GM12875 (cell line): ENCODE data around the gene HOXC6.

Source experiments
- H3K4me3 ChIP-seq: one replicate; pipeline ENCODE4 v1.5.1; 2011; ENCODE audit warnings: low read depth, low read length, control low read depth
- TF ChIP-seq, protein P1 (sequence below): IDR thresholded peaks from 2 replicates; pipeline ENCODE4 v1.5.1; 2011; ENCODE audit warnings: low read depth, mild to moderate bottlenecking, control low read depth, inconsistent platforms, low read length, moderate library complexity, borderline replicate concordance; ENCODE audit not compliant: insufficient read depth

HOXC6 gene

DNA sequence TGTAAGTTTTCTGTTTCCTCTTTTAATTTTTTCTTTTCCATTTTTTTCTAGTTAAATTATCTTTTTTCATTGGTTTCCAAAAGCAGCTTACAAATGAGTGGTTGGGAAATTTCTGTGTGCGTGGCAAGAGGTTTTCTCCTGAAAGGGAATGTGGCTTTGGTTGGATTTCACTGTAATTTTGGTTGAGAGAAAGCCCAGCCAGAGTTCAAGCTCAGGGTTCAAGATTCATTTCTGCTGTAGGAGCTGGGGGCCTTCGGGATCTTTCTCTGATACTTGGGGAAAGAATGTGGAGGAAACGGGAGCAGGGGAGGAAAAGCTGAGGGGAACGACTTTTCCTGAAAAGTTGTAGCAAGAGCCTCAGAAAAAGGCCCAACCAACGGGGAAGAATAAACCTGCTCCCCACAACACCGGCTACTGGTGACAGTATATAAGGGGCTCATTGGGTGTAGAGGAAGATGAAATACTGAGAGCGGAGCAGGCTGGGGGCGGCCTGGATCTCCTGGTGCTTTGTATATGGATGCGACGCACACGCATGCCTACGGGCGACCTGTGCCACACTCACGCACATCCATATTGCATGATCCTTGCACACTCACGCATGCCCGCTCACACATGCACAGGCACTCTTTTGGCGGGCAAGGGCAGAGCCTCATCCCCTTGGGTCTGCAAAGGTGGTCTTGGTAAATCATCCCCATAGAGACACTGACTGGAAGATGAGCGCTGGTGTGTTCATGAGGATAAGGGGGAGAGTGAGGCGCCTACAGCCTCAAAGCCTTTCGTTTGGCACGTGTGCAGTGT lies 41.4 kb upstream of the HOXC6 start:
- no peak overlapping the region for H3K4me3 ChIP-seq
- TF ChIP-seq, protein P1, sequence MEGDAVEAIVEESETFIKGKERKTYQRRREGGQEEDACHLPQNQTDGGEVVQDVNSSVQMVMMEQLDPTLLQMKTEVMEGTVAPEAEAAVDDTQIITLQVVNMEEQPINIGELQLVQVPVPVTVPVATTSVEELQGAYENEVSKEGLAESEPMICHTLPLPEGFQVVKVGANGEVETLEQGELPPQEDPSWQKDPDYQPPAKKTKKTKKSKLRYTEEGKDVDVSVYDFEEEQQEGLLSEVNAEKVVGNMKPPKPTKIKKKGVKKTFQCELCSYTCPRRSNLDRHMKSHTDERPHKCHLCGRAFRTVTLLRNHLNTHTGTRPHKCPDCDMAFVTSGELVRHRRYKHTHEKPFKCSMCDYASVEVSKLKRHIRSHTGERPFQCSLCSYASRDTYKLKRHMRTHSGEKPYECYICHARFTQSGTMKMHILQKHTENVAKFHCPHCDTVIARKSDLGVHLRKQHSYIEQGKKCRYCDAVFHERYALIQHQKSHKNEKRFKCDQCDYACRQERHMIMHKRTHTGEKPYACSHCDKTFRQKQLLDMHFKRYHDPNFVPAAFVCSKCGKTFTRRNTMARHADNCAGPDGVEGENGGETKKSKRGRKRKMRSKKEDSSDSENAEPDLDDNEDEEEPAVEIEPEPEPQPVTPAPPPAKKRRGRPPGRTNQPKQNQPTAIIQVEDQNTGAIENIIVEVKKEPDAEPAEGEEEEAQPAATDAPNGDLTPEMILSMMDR: no peak

DNA sequence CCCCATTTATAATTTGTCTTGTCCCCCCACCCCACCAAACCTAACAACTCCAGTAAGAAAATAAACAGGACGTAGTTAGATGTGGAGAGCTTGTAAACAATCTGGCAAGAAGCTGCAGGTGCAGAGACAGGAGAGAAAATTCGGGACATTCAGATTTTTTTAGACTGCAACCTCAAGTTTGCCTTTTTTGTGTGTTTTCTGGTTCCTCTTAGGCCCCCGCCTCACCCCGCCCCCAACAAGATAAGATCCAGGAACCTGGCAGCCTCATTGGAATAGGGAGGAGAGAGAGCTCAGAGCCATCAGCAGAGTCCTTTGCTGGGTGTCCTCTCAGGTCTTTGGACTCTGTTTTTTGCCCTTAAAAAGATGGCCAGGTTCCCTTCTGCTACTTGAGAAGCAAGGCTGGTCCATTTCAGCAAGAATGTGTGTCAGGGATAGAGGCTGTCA lies 40.4 kb upstream of the HOXC6 start:
- H3K4me3 ChIP-seq: no peak overlapping the region
- TF ChIP-seq, protein P1: no peak

GRCh38 chr12:53988541-53989226 lies 39.6 kb upstream of the HOXC6 start:
- no peak overlapping the region for H3K4me3 ChIP-seq
- TF ChIP-seq, protein P1: no peak

- TF ChIP-seq, protein P1: peak; percentile 64
- no peak overlapping the region for H3K4me3 ChIP-seq
Observed at GRCh38 chr12:53989227-53990113, 38.8 kb upstream of the HOXC6 start.

DNA sequence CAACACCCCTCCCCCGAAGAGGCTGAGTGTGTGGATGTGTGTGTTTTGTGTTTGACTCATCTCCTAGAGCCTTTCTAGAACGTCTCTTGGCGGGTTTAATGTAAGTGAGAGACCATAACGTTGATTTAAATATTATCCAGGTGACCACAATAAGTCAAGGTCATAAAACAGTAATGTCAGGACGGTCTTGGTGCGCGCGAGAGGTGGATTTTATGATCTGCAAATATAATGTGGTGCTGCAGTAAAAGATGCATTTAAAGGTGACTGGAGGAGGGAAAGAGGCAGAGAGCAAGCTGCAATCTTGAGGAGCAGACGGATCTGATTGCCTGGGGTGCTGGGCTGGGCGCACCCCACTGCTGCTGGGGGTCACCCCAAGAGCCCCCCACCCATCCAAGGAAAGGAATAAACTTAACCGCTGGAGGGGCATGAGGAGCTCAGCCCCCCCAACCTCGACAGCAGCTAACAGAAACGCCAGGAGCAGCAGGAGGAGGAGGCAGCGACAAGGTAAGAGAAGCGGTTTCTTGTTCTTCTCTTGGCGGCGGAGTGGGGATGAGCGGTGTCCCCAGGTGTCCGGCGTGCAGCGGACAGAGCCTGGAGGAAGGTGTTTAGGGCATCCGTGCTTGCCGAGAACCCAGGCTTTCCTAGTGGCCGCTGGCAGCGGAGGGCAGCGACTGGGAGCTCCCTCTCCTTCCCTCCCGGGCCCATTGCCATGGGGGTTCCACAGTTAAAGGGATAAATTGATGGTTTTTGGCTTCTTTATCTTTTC lies 37.7 kb upstream of the HOXC6 start:
- TF ChIP-seq, protein P1: no peak

DNA sequence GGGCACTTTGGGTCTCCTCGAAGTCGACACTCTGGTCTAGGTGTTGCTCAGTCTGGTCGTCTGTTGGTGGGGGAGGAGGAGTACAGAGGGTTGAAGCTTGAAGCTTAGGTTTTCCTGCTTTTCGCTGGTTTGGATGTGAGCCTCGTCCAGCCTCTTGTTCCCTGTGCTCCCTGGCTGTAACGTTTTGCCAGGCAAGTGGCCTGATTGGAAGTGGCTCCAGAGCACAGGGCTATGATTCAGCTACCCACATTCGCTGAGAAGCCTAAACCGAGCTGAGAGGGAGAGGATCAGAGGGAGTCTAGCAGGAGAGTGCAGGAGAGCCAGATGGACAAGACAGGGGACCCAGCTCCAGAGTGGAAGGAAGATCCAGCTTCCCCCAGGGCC lies 37.2 kb upstream of the HOXC6 start:
- no peak overlapping the region for H3K4me3 ChIP-seq

More for the DNA sequence above, 37.7 kb upstream of the HOXC6 start:
- no peak overlapping the region for H3K4me3 ChIP-seq

More for the DNA sequence above, 37.2 kb upstream of the HOXC6 start:
- TF ChIP-seq, protein P1: no peak
